Mesenchymal stem cell (in vitro differentiated cells and primary cell): ENCODE results near the gene NPAS3.

ENCODE experiments used
- DNase-seq: peaks from one replicate; pipeline ENCODE4 v3.0.0-alpha.2; 2013
- H2AFZ ChIP-seq: one replicate; pipeline ENCODE4 v1.6.1; 2013; ENCODE audit warnings: low read depth, mild to moderate bottlenecking, control low read depth, inconsistent platforms, low read length, moderate library complexity
- H2AK5ac ChIP-seq: 2 replicates; pipeline ENCODE4 v1.6.1; 2013; ENCODE audit warnings: low read length, moderate library complexity, mild to moderate bottlenecking, inconsistent platforms; ENCODE audit not compliant: severe bottlenecking
- H2BK120ac ChIP-seq: one replicate; pipeline ENCODE4 v1.6.1; 2013; ENCODE audit warnings: low read depth, mild to moderate bottlenecking, inconsistent platforms, low read length, moderate library complexity
- H2BK12ac ChIP-seq, 2 experiments: one replicate each; pipeline ENCODE4 v1.6.1; 2013; ENCODE audit warnings: inconsistent platforms in 2 of 2, low read length in 2 of 2, mild to moderate bottlenecking in 2 of 2, moderate library complexity in 2 of 2, control low read depth in 1 of 2
- H2BK15ac ChIP-seq: one replicate; pipeline ENCODE4 v1.6.1; 2013; ENCODE audit warnings: mild to moderate bottlenecking, low read depth, inconsistent platforms; ENCODE audit not compliant: poor library complexity, severe bottlenecking
- H2BK5ac ChIP-seq: 2 replicates; pipeline ENCODE4 v1.6.1; 2013; ENCODE audit warnings: low read depth, mild to moderate bottlenecking, low read length, control low read depth, inconsistent platforms; ENCODE audit not compliant: poor library complexity, severe bottlenecking
- H3K14ac ChIP-seq, 2 experiments: one replicate each; pipeline ENCODE4 v1.6.1; 2013; ENCODE audit warnings: inconsistent platforms in 2 of 2, low read length in 2 of 2, control low read depth in 1 of 2, mild to moderate bottlenecking in 1 of 2, moderate library complexity in 1 of 2
- H3K18ac ChIP-seq, 2 experiments: one replicate each; pipeline ENCODE4 v1.6.1; 2013; ENCODE audit warnings: inconsistent platforms in 2 of 2, low read length in 2 of 2, control low read depth in 1 of 2, low read depth in 1 of 2, mild to moderate bottlenecking in 1 of 2
- H3K23ac ChIP-seq, 2 experiments: one replicate each; pipeline ENCODE4 v1.6.1; 2013; ENCODE audit warnings: inconsistent platforms in 2 of 2, low read length in 2 of 2, mild to moderate bottlenecking in 2 of 2, moderate library complexity in 2 of 2, control low read depth in 1 of 2
- H3K27ac ChIP-seq: 2 replicates; pipeline ENCODE4 v1.5.1; 2013; ENCODE audit warnings: mild to moderate bottlenecking, moderate library complexity, low read length, control low read depth, inconsistent platforms; ENCODE audit not compliant: poor library complexity, severe bottlenecking
- H3K27me3 ChIP-seq, 2 experiments: 2 replicates each; pipeline versions ENCODE4 v1.6.1 to v1.7.0; 2013; ENCODE audit warnings: low read length in 2 of 2, mild to moderate bottlenecking in 2 of 2, moderate library complexity in 2 of 2, control low read depth in 1 of 2, inconsistent platforms in 1 of 2; ENCODE audit not compliant: control insufficient read depth in 1 of 2, insufficient read depth in 1 of 2
- H3K36me3 ChIP-seq, 2 experiments: 2 replicates each; pipeline versions ENCODE4 v1.6.1 to v1.7.0; 2013; ENCODE audit warnings: low read length in 2 of 2, control low read depth in 1 of 2, inconsistent platforms in 1 of 2, low read depth in 1 of 2, mild to moderate bottlenecking in 1 of 2; ENCODE audit not compliant: insufficient read depth in 2 of 2, control insufficient read depth in 1 of 2
- H3K4ac ChIP-seq, 2 experiments: one replicate each; pipeline ENCODE4 v1.6.1; 2013; ENCODE audit warnings: inconsistent platforms in 2 of 2, low read length in 2 of 2, mild to moderate bottlenecking in 2 of 2, moderate library complexity in 2 of 2, control low read depth in 1 of 2, low read depth in 1 of 2
- H3K4me1 ChIP-seq: 2 replicates; pipeline ENCODE4 v1.6.1; 2013; ENCODE audit warnings: low read depth, low read length, control low read depth; ENCODE audit not compliant: control insufficient read depth, insufficient read depth
- H3K4me2 ChIP-seq: 2 replicates; pipeline ENCODE4 v1.6.1; 2013; ENCODE audit warnings: low read length, mild to moderate bottlenecking, inconsistent platforms; ENCODE audit not compliant: poor library complexity, severe bottlenecking
- H3K4me3 ChIP-seq, 2 experiments: 2 replicates each; pipeline versions ENCODE4 v1.5.1 to v1.7.0; 2013; ENCODE audit warnings: low read length in 2 of 2, mild to moderate bottlenecking in 2 of 2, control low read depth in 1 of 2, low read depth in 1 of 2; ENCODE audit not compliant: insufficient read depth in 1 of 2
- H3K79me1 ChIP-seq: replicated peaks from 2 replicates; pipeline ENCODE4 v1.6.1; 2013; ENCODE audit warnings: mild to moderate bottlenecking, control low read depth, low read length, inconsistent platforms; ENCODE audit not compliant: poor library complexity, severe bottlenecking
- H3K9ac ChIP-seq: 2 replicates; pipeline ENCODE4 v1.7.0; 2013; ENCODE audit warnings: mild to moderate bottlenecking, low read length, moderate library complexity
- H3K9me3 ChIP-seq: 2 replicates; pipeline ENCODE4 v1.7.0; 2013; ENCODE audit warnings: mild to moderate bottlenecking, low read length; ENCODE audit not compliant: control insufficient read depth
- H4K8ac ChIP-seq: one replicate; pipeline ENCODE4 v1.6.1; 2013; ENCODE audit warnings: inconsistent platforms, mild to moderate bottlenecking, low read length, moderate library complexity
- H4K91ac ChIP-seq: one replicate; pipeline ENCODE4 v1.6.1; 2013; ENCODE audit warnings: mild to moderate bottlenecking, low read length, inconsistent platforms
- WGBS: methylation state at CpG from one replicate; pipeline ENCODE4 v1.1.7; 2013; ENCODE audit warnings: mixed read lengths; 5-methylcytosine and 5-hydroxymethylcytosine counted together

Gene NPAS3

DNA sequence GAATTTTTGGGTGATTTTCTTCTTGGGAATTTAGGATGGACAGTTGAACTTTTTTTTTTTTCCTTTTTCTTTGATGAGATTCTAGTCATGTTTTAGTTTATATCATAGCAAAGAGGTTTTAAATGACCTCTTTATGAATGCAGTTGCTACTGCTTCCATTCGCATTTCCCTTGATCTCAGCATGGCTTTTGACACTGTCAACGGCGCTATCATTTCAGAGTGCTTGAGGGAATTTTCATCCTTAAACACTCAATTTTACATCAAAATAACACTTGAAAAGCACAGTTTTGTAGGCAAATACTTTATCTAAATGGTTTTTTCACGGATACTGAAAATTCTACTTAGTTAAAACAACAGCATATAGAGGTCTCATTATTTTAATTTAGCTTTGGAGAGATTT, 195.5 kb downstream of the NPAS3 start:
- Histone ChIP-seq H3K4me1 (no peaks in the 10 kb centered on the region), H3K23ac (no peak overlapping the region), H3K18ac (no peak overlapping the region), H3K4ac (no peak overlapping the region), H3K4me2 (no peak overlapping the region), H2BK12ac (no peak overlapping the region), H2BK15ac (no peak overlapping the region), H3K79me1 (no peaks in the 10 kb centered on the region), H3K27me3 (no peaks in the 10 kb centered on the region), H3K4me3 (no peak overlapping the region), H2BK120ac (no peak overlapping the region), H3K14ac (no peak overlapping the region), H2AFZ (no peak overlapping the region), H3K9ac (no peak overlapping the region), H3K36me3 (no peaks in the 10 kb centered on the region), H4K91ac (no peak overlapping the region), H4K8ac (no peak overlapping the region), H3K9me3 (no peaks in the 10 kb centered on the region), H2AK5ac (no peak overlapping the region), H3K27ac (no peak overlapping the region), H2BK5ac (no peak overlapping the region)
- whole genome bisulfite sequencing: 100% methylated on average over 1 of the region's 4 CpGs
- no peak for DNase-seq

DNA sequence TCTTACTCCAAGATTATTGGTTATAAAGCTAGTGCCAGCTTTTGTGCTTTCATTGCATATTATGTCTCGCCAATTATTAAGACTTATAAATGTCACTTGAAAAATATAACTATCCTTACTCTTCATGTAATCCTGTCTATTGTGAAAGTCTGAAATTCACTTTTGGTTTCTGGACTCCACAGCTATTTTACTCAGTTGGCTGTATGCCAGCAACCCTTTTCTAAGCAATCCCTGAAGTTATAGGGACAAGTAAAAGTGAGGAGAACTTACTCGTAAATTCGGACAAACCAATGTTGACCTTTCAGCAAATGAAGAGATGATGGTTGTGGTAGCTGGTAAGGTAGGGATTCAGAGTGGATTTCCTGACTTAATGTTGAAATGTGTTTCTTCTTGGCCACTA, 196.3 kb downstream of the NPAS3 start:
- H2BK12ac ChIP-seq: no peak overlapping the region
- no peaks in the 10 kb centered on the region for H3K9me3 ChIP-seq
- no peak overlapping the region for H4K8ac ChIP-seq
- H3K9ac ChIP-seq: no peak overlapping the region
- H2BK5ac ChIP-seq: no peak overlapping the region
- H2BK120ac ChIP-seq: no peak overlapping the region
- H3K4ac ChIP-seq: no peak overlapping the region
- H3K18ac ChIP-seq: no peak overlapping the region
- H3K14ac ChIP-seq: no peak overlapping the region
- H3K23ac ChIP-seq: no peak overlapping the region
- no peak overlapping the region for H3K27ac ChIP-seq
- H2AFZ ChIP-seq: no peak overlapping the region
- no peak overlapping the region for H2AK5ac ChIP-seq
- WGBS: 96% methylated on average over 2 of the region's 3 CpGs
- DNase-seq: no peak
- no peaks in the 10 kb centered on the region for H3K4me1 ChIP-seq
- no peak overlapping the region for H3K4me2 ChIP-seq
- no peaks in the 10 kb centered on the region for H3K27me3 ChIP-seq
- no peak overlapping the region for H2BK15ac ChIP-seq
- no peaks in the 10 kb centered on the region for H3K79me1 ChIP-seq
- no peak overlapping the region for H4K91ac ChIP-seq
- H3K4me3 ChIP-seq: no peak overlapping the region
- H3K36me3 ChIP-seq: no peaks in the 10 kb centered on the region

DNA sequence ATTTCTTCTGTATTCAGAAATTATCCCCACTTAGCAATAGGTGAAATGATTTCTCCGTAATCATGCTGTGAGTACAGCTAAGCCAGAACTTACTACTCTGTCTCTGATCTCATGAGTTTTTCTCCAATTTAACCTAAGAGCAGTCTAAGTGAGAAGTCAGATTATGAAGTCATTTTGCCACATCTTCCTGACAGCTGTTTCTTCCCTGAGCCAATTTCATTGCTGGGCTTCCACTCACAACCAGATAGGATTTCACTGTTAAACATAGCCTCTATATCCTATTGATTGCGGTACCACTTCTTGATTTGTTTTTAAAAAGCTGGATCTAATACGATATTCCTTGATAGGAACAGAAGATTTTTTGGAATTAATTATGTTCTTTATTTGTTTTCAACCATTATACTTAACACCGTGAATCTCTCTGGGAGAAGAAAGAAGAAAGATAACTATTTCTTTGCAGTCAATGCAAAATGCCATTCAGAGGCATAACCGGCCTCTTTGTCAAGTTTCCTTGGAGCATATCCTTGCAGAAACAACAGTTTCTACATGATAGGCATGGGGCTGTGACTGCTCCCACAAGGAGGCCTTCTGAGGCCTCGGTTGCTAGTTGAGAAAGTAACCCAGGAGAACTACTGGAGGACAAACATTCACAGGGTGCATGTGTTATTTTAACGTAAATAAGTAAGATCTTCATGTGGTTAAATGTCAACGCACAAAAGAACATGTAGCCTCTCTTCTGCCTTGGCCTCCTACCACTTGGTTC, 212.2 kb downstream of the NPAS3 start:
- Histone ChIP-seq H3K4me1 (no peaks in the 10 kb centered on the region), H2BK120ac (no peak overlapping the region), H3K9me3 (no peaks in the 10 kb centered on the region), H3K79me1 (no peaks in the 10 kb centered on the region), H2BK5ac (no peak overlapping the region), H3K4me3 (no peak overlapping the region), H3K27me3 (no peaks in the 10 kb centered on the region), H3K4ac (no peak overlapping the region), H3K9ac (no peak overlapping the region), H2BK15ac (no peak overlapping the region), H3K36me3 (no peaks in the 10 kb centered on the region), H2BK12ac (no peak overlapping the region), H4K8ac (no peak overlapping the region), H3K14ac (no peak overlapping the region), H2AK5ac (no peak overlapping the region), H3K18ac (no peak overlapping the region), H2AFZ (no peak overlapping the region), H3K4me2 (no peak overlapping the region), H3K27ac (no peak overlapping the region), H3K23ac (no peak overlapping the region), H4K91ac (no peak overlapping the region)
- no peak for DNase-seq
- 96% methylated on average over 6 of the region's 8 CpGs for WGBS

DNA sequence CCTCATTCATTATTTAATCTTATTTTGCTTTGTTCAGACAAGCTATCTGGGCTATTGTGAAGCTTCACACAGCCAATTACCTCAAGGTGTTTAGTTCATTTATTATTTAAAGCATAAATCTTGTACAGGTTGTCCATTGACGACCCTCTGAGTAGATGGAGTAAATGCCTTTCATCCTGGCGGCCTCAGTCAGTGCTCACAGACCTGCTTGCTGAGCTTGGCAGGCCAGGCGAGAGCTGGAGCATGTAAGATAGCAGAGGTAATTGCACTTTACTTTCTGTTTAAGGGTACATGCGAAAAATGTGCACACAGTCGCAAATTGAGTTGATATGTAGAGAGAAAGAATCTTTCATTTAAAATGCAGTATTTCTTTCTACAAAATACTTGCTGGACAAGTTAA, 224.4 kb downstream of the NPAS3 start:
- H2BK12ac ChIP-seq: no peak overlapping the region
- no peak overlapping the region for H2AFZ ChIP-seq
- no peak overlapping the region for H2BK120ac ChIP-seq
- no peak overlapping the region for H3K14ac ChIP-seq
- no peak overlapping the region for H4K91ac ChIP-seq
- no peaks in the 10 kb centered on the region for H3K79me1 ChIP-seq
- no peak overlapping the region for H3K4me3 ChIP-seq
- H3K27me3 ChIP-seq: no peaks in the 10 kb centered on the region
- H3K4me2 ChIP-seq: no peak overlapping the region
- H3K9me3 ChIP-seq: no peaks in the 10 kb centered on the region
- no peak overlapping the region for H3K9ac ChIP-seq
- no peak overlapping the region for H2AK5ac ChIP-seq
- H3K4ac ChIP-seq: no peak overlapping the region
- H3K18ac ChIP-seq: no peak overlapping the region
- DNase-seq: no peak
- no peak overlapping the region for H3K27ac ChIP-seq
- H3K36me3 ChIP-seq: no peaks in the 10 kb centered on the region
- no peak overlapping the region for H2BK5ac ChIP-seq
- H3K23ac ChIP-seq: no peak overlapping the region
- 98% methylated on average over 3 of the region's 5 CpGs for WGBS
- no peaks in the 10 kb centered on the region for H3K4me1 ChIP-seq
- no peak overlapping the region for H4K8ac ChIP-seq
- no peak overlapping the region for H2BK15ac ChIP-seq
